HEK293T (cell line): Measurements from ENCODE around the gene NRP1.
"Not testable (repeated sequence)": the region's sequence is repeated elsewhere in the genome, so short reads cannot be mapped to it uniquely, and the experiment has no call there.

Experiments
- CTCF ChIA-PET: fragments of 350-600 bp; formaldehyde crosslinking; extraction: SDS; loops from one replicate; lab custom pipeline; 2021; ENCODE audit warnings: antibody characterized with exemption, inconsistent platforms; lab: Yijun Ruan, JAX
- POLR2A ChIA-PET: fragments of 350-600 bp; formaldehyde crosslinking; extraction: SDS; loops from one replicate; lab custom pipeline; 2020; ENCODE audit warnings: antibody characterized with exemption, inconsistent platforms; lab: Yijun Ruan, JAX
- DNase-seq: peaks from one replicate; pipeline ENCODE4 v3.0.0; 2012; ENCODE audit warnings: mixed read lengths; ENCODE audit errors: extremely low spot score
- ARNT ChIP-seq: fragments of 450-650 bp; IDR thresholded peaks from 2 replicates; pipeline ENCODE4 v1.6.1; 2017; ENCODE audit warnings: mild to moderate bottlenecking
- BHLHE40 ChIP-seq: fragments of 450-650 bp; IDR thresholded peaks from 2 replicates; pipeline ENCODE4 v1.6.1; 2016; ENCODE audit warnings: mild to moderate bottlenecking, moderate library complexity, borderline replicate concordance
- CTBP1 ChIP-seq: fragments of 450-650 bp; IDR thresholded peaks from 2 replicates; pipeline ENCODE4 v1.6.1; 2016; ENCODE audit warnings: borderline replicate concordance
- ELF4 ChIP-seq: fragments of 450-650 bp; IDR thresholded peaks from 2 replicates; pipeline ENCODE4 v1.6.1; 2017; ENCODE audit warnings: antibody characterized with exemption
- FOXA1 ChIP-seq: fragments of 450-650 bp; IDR thresholded peaks from 2 replicates; pipeline ENCODE4 v1.6.1; 2016; ENCODE audit warnings: mild to moderate bottlenecking
- FOXK2 ChIP-seq: fragments of 450-650 bp; IDR thresholded peaks from 2 replicates; pipeline ENCODE4 v1.6.1; 2016; ENCODE audit warnings: mild to moderate bottlenecking
- FOXM1 ChIP-seq: fragments of 450-650 bp; IDR thresholded peaks from 2 replicates; pipeline ENCODE4 v1.6.1; 2017; ENCODE audit warnings: mild to moderate bottlenecking, borderline replicate concordance
- HDGF ChIP-seq: fragments of 450-650 bp; IDR thresholded peaks from 2 replicates; pipeline ENCODE4 v1.6.1; 2017; ENCODE audit warnings: antibody characterized with exemption, borderline replicate concordance
- L3MBTL2 ChIP-seq: fragments of 450-650 bp; conservative IDR thresholded peaks from 2 replicates; pipeline ENCODE4 v1.6.1; 2016; ENCODE audit warnings: mild to moderate bottlenecking
- LEF1 ChIP-seq: fragments of 450-650 bp; IDR thresholded peaks from 2 replicates; pipeline ENCODE4 v1.6.1; 2017; ENCODE audit warnings: mild to moderate bottlenecking, borderline replicate concordance
- NFRKB ChIP-seq: fragments of 450-650 bp; IDR thresholded peaks from 2 replicates; pipeline ENCODE4 v1.6.1; 2016; ENCODE audit warnings: mild to moderate bottlenecking, moderate library complexity
- SP1 ChIP-seq: fragments of 450-650 bp; IDR thresholded peaks from 2 replicates; pipeline ENCODE4 v1.6.1; 2017
- SUZ12 ChIP-seq: fragments of 450-650 bp; IDR thresholded peaks from 2 replicates; pipeline ENCODE4 v1.6.1; 2016; ENCODE audit warnings: mild to moderate bottlenecking
- TARDBP ChIP-seq: fragments of 450-650 bp; IDR thresholded peaks from 2 replicates; pipeline ENCODE4 v1.6.1; 2016
- ZNF384 ChIP-seq: fragments of 450-650 bp; IDR thresholded peaks from 2 replicates; pipeline ENCODE4 v1.6.1; 2016
- TF ChIP-seq, protein P1 (sequence below): fragments of 450-650 bp; IDR thresholded peaks from 2 replicates; pipeline ENCODE4 v1.6.1; 2016

NRP1 gene

DNA sequence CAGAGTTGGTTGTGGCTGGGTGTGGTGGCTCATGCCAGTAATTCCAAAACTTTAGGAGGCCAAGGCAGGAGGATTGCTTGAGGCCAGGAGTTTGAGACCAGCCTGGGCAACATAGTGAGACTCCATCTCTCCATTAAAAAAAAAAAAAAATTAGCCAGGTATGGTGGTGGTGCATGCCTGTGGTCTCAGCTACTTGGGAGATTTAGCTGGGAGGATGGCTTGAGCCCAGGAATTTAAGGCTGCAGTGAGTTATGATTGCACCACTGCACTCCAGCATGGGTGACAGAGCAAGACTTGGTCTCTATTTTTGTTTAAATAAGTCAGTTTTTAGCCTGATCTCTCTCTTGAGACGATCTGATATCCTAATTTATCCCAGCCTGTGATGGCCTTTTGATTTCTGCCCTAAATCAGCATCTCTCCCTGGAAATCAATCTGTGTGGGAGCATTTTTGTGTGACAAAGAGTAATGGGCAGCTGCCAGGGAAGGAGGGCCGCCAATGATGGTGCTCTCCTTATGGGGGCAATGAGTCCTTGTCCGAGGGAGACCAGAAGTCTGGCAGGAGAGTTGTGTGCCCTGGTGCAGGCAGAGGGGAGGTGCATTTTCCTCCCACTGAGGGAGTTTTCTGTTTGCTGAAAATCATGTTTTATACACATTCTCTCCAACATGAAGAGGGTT lies 111.0 kb downstream of the NRP1 start:
- CTCF ChIA-PET, result no interaction called here
- POLR2A ChIA-PET, result no interaction called here
- TF ChIP-seq ARNT (no peak), FOXM1 (no peak), NFRKB (no peak), ZNF384 (no peak), BHLHE40 (no peak), ELF4 (no peak), LEF1 (no peak), SUZ12 (no peak), HDGF (no peak), CTBP1 (no peak), FOXA1 (no peak), TARDBP (no peak), L3MBTL2 (no peak), SP1 (no peak), FOXK2 (no peak)
- TF ChIP-seq, protein P1, sequence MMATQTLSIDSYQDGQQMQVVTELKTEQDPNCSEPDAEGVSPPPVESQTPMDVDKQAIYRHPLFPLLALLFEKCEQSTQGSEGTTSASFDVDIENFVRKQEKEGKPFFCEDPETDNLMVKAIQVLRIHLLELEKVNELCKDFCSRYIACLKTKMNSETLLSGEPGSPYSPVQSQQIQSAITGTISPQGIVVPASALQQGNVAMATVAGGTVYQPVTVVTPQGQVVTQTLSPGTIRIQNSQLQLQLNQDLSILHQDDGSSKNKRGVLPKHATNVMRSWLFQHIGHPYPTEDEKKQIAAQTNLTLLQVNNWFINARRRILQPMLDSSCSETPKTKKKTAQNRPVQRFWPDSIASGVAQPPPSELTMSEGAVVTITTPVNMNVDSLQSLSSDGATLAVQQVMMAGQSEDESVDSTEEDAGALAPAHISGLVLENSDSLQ, result no peak
- no peak for DNase-seq

DNA sequence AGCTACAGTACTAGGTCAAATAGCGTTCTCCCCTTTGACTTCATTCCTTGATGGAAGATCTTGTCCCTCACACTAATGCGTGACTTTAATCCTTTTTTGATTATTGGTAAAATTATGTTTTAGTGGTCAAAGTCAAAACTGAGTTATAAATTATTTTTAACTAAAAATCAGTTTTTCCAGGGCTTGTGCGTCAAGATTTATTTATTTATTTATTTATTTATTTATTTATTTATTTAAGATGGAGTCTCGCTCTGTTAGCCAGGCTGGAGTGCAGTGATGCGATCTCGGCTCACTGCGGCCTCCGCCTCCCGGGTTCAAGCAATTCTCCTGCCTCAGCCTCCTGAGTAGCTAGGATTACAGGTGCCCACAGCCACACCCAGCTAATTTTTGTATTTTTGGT lies 112.2 kb downstream of the NRP1 start:
- CTCF ChIA-PET, DNase-seq, POLR2A ChIA-PET: not testable (repeated sequence)

DNA sequence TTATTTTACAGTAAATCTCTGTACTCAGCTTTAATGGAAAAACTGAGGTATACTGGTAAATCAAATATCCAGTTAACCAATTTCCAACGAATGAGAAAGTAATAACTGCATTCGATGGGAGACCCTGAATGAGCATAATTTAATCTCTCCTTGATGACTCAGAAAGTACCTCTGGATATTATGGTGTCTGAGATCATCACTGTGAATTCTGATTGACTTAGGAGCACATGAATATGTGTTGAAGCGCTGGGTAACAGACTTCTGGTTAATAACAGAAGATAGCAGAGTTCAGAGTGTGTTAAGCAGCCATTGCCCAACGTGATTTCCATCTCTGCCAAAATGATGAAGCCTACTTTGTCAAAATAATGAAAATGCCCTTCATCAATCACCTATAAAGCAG lies 116.6 kb downstream of the NRP1 start:
- TF ChIP-seq FOXA1 (no peak), ELF4 (no peak), FOXM1 (no peak), FOXK2 (no peak), LEF1 (no peak), SUZ12 (no peak), L3MBTL2 (no peak), HDGF (no peak), CTBP1 (no peak), BHLHE40 (no peak), NFRKB (no peak), SP1 (no peak), TARDBP (no peak), ZNF384 (no peak), ARNT (no peak)
- TF ChIP-seq, protein P1, result no peak
- ChIA-PET POLR2A (no interaction called here), CTCF (no interaction called here)
- no peak for DNase-seq

DNA sequence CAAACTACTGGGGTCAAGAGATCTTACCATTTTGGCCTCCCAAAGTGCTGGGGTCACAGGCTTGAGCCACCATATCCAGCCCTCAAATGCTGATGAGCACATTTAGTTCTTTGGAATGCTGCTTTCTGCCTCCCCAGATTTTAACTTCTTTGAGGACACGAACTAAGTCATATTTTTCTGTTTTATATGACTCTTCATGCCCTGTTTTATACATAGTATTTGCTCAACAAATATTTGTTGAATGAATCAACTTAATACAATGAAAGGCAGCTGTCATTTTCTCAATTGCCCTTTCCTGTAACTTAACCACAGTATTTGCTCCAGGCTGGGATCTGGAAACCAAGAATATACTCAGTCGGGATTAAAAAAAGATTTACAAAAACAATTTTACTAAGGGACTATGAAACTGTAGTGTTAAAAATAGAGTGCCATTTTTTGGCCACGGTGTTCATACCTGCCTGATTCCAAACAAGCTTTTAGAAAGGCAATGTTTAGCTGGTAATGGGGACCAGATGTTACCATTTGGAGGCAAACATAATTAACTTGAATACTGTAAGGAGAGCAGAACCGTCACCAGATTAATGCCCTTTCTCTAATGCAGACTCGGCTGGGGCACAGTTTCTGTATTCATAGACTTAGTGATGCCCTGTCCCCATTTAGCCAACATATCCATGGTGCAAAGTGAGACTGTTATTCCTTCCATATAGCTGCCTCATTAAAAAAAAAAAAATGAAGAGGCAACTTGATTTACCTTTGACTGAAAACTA lies 117.6 kb downstream of the NRP1 start:
- ChIA-PET CTCF (no interaction called here), POLR2A (no interaction called here)
- no peak for DNase-seq
- TF ChIP-seq LEF1, result no peak
- TF ChIP-seq, protein P1, result no peak
- TF ChIP-seq BHLHE40, result no peak
- TF ChIP-seq ZNF384, result no peak
- TF ChIP-seq SUZ12, result no peak
- no peak for TF ChIP-seq ARNT
- TF ChIP-seq ELF4, result no peak
- no peak for TF ChIP-seq FOXM1
- no peak for TF ChIP-seq L3MBTL2
- no peak for TF ChIP-seq FOXA1
- TF ChIP-seq FOXK2, result no peak
- TF ChIP-seq HDGF, result no peak
- TF ChIP-seq CTBP1, result no peak

DNA sequence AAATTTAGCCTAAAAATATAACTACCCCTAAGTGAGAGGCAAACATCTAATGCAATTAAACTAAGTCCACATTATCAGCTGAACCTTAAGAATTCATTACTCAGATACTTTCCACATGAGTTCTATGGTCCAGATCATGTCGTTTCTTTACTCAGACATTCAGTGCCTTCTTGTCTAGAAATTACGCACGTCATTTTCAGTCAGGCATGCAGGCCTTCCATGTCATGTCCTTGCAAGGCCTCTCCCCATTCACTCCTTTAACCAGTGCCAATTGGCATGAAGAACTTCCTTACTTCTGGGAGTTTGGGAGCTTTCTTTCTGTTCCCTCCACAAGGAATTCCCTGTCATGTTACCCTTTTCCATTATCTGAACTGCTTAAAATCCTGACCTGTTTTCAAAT lies 118.8 kb downstream of the NRP1 start:
- CTCF ChIA-PET, result no interaction called here
- DNase-seq, result no peak
- POLR2A ChIA-PET, result no interaction called here
- TF ChIP-seq LEF1 (no peak), ZNF384 (no peak), FOXM1 (no peak), SUZ12 (no peak), ELF4 (no peak), SP1 (no peak), L3MBTL2 (no peak), FOXK2 (no peak), TARDBP (no peak), ARNT (no peak), NFRKB (no peak), FOXA1 (no peak), HDGF (no peak), BHLHE40 (no peak), CTBP1 (no peak)
- TF ChIP-seq, protein P1, result no peak
